EL (cell line): Measurements from ENCODE around the gene MYOZ3.
A peak's percentile ranks its signal among the peaks of the same experiment; 100 is the strongest.

Experiments used
- DNase-seq: peaks from one replicate; pipeline ENCODE4 v3.0.0-alpha.2; 2016

MYOZ3 gene, protein sequence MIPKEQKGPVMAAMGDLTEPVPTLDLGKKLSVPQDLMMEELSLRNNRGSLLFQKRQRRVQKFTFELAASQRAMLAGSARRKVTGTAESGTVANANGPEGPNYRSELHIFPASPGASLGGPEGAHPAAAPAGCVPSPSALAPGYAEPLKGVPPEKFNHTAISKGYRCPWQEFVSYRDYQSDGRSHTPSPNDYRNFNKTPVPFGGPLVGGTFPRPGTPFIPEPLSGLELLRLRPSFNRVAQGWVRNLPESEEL

DNA sequence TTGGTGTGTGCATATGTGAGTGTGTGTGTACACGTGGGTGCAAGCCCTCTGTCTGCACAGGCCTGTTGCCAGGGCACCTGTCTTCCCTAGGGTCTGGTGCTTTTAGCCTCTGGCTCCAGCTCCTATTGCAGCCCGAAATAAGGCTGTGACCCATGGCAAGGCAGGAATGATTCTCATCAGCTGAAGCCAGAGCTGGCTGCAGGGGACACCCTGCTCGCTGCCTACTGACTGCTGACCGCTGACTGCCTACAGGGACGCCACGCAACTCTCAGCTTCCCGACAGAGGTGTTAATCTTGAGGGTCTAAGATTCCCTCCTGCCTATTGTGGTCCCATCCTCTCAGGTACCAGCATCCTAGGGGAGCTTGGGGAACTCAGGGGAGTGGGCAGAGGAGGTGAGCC, at the start of gene MYOZ3:
TSS of gene MYOZ3 (plus strand) at position 166 of the 400 bp plus-strand sequence. CDS start 1,691 bp downstream, outside the sequence.
- no peak for DNase-seq

DNA sequence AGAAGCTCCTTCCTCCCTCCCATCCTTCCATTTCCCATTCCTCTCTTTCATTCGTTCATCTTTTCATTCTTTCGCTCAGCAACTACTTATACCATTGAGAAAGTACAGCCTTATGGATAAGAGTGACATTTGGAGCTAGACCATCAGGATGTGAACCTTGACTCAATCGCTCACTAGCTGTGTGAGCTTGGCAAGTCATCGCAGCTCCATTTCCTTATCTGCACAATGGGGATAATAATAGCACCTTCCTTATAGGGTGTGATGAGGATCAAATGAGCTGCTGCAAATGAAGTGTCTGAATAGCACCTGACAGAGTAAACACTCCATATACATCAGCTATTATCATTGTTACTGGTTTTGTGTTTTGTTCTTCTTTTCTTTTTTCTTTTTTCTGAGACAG, 48.6 kb upstream of the MYOZ3 start:
- DNase-seq: no peak

DNA sequence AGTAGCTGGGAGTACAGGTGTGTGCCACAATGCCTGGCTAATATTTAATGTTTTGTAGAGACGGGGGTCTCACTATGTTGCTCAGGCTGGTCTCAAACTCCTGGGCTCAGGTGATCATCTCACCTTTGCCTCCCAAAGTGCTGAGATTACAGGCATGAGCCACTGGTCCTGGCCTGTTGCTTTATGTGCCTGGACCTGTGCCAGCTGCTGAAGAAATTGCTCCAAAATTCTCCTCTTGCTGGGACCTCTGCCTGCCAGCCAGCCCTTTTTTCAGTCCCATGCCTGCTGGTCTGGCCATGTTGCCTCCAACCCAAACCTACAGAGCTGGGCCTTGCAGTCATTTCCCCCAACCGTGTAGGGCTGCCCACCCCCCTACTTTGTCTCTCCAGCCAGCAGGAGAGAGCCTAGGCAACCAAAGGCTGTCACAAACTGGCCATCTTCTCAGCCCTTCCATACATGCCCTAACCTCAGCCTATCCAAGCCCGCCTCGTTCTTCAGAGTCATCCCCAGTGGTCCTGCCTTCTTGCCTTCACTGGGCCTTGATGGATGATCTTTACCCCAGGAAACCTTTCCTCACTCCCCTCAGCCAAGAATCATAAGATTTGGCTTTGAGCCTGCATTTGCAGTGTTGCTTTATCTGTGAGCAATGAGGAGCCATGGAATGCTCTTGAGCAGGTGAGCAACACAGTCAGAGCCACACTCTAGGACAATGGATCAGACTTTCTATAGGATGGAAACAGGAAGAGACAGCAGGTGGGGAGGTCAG, 48.0 kb upstream of the MYOZ3 start:
- no peak for DNase-seq

DNA sequence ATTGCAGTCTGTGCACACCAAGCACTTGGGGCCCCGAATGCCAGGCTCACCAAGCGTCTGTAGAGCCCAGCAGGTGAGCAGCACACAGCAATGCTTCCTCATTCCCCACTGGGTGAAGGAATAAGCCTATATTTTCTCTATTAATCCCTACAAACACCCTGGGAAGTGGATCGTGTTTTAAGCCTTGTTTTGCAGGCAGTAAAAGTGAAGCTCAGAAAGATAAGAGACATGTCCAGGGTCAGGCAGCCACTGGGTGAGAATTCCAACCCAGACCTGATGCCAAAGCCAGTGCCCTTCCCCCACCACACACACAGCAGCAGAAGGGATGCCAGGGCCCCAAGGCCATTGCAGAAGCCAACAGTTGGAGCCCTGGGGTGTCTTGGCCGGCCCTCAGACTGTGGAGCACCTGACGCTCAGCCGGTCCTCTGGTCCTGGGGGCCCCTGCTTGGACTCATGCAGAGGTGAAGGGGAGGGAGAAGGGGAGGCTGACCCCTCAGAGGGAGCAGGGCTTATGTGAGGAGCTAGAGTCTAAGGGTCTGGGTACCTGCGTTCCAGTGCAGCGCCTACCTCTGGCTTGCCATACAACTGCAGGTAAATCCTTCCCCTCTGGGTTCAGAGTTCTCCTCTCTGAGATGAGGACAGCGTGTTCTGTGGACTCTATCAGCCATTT, 46.9 kb upstream of the MYOZ3 start:
- no peak for DNase-seq

DNA sequence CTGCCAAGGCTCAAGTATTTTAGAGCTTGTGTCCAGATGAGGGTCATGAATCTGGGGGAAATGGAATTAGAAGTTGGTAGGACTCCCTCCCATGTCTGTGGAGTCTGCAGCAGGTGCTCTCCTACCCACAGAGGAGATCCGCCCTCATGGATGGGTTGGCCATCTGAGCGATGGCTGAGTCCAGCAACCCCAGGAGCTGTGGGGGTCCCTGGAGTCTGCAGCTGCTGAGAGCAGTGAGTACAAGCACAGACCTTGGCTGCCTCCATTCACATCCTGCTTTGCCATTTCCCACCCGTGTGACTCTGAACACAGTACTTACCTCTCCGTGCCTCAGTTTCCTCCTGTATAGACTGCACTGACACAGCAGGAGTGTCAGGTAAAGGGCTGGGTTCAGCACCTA, 46.4 kb upstream of the MYOZ3 start:
- no peak for DNase-seq

DNA sequence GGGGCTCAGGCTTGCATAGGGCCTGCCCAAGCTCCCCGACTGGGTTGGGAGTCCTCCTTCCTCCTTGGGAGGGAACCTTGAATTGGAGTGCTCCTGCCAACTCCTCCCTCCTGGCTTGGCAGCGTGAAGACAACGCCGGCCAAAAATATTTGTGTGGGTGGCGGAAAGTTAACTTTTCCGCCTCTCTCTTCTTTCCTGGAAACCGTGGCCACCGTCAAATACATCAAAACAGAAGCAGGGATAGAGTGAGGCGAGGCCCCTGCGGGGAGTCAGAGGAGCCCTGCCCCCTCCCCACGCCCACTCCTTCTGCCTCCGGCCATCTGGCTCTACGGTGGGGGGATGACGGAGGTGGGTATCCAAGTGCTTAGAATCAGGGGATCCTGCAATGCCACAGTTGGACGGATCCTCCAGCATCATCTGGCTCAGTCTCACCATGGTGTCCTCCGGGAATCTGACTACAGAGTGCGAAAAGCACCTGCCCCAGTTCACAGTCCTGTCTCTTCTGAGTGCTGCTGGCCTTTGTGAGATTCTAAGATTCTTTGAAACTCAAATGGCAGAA, 45.8 kb upstream of the MYOZ3 start:
- peak; percentile 41 for DNase-seq

DNA sequence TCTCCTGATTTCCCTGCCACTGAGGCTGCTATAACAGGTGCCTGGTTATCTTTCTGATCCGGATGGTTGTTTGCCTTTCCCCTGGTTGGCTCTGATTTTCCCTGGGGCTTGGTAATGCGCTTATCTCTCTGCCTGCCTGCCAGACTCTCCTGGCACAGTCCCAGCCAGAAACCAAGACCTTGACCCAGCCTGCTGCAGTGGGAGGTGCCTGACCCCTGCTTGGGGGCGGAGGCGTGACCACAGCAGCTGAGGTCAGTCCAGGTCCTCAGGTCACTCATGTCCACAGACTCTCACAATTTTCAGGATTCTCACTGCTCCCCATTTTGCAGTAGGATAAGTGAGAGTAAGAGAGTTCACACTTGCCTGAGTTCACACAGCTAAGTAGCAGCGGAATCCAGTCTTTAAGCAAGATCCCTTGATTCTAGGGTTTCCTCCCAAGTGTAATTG, 45.0 kb upstream of the MYOZ3 start:
- DNase-seq: no peak

DNA sequence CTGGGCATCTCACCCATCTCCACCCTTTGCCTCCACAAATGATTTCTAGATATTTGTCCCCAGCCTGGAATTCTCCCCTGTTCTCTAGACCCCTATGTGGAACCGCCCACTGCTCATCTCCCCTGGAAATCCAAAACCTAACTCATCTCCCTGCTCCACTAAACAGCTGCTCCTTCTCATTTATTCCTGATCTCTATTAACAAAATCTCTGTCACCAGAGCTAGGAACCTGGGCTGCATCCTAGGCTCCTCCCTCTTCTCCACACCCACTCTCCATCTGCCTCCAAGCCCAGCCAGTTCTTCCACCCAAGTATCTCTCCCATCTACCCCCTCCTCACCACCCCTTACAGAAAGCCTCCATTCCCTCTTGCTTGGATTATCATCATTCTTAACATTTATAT, 44.5 kb upstream of the MYOZ3 start:
- DNase-seq: no peak

DNA sequence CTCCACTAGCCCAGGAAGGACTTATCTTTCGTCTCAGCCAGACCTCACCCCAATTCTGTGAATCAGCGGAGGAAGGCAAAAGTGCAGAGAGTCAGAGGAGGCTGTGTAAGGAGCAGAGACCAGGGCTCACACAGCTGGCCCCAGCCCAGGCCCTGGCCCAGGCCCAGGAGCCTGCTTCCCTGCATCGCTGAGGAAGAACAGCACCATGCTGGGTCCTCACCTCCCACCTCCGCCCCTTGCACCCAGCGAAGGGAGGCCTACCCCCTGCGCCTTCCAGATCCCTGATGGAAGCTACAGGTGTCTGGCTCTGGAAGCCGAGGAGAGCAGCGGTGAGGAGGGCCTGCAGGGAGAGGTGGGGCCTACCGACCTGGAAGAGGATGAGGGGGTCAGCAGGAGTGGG, 42.9 kb upstream of the MYOZ3 start:
- DNase-seq: no peak

DNA sequence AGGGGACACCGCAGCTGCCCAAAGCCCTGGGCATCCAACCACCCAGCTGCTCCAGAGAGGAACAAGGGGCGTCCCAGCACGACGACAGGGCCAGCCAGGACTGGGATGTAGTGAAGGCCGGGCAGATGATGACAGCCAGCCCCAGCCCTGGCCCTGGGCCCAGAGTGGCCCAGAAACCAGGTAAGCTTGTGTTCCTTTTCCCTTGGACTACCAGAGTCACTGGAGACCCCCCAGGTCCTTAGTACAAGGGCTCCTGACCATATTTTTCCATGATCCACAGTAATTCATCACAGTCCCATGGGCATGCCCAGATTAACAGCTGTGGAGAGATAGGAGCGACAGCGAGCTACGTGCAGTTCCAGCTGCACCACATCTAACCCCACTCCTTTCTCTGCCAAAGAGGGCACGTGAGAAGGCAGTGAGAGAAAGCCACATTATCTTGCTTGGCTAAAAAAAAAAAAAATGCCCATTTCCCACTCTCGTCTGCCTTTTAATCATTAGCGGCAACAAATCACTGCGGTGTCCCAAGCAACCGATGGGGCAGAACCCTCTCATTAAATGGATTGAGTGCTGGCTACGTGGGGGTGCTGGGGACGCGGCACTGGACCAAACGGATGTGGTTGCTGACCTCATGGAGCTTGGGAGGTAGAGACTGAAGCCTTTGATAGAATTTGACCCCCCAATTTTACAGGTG, 42.3 kb upstream of the MYOZ3 start:
- DNase-seq: no peak

DNA sequence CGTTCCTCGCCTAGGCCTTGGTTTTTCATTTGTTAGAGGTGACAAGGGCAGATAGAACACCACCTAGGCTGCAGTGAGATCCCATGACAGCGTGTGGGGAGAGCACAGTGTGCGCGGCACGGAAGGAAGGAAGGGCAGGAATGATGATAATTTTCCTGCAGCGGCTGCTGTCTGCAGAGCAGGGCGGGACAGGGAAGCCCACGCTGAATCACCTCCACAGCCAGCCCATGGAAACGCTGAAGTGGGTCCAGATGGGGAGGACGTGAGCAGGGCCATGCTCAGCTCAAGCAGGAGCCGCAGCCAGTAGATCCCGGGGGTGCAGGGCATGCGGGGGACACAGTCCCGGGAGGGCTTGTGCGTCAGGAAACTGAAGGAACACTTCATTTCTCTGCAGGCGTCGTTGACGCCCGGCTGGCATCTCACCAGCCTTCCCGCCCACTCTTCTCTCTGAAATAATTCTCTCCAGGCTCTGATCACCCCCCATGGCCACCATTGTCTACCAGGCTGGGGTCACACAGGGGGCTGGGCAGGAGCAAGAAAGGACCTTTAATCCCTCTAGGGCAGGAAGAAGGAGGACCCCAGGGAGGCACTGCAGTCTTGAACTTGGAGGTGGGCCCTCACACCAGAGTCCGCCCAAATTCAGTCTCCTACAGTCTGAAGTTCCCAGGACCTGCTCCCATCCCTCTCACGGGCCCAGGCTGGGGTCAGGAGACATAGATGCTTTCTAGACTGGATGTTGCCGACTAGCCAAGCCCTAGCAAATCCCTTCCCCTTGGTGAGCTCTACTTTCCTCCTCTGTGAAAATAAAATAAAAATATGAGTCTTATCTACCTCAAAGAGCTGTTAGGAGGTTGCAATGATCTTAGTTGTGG, 41.5 kb upstream of the MYOZ3 start:
- peak; percentile 64 for DNase-seq

DNA sequence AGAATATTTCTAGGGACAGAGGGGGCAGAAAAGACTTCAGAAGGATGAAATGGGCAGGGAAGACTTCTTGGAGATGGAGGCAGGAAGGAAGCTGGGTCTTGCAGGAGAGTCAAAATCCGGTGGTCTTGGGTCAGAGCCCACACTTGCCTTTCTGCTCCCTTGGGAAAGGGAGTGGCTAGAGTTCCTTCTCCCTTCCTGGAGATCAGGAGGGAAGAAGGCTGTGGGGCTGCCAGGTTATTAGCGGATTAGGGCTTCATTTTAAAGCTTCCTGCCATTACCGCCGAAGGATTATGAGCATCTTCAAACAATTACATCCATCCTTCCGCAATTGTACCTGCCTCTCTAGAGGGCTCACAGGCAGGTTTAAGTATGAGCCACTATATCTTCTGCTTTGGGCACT, 39.8 kb upstream of the MYOZ3 start:
- no peak for DNase-seq

DNA sequence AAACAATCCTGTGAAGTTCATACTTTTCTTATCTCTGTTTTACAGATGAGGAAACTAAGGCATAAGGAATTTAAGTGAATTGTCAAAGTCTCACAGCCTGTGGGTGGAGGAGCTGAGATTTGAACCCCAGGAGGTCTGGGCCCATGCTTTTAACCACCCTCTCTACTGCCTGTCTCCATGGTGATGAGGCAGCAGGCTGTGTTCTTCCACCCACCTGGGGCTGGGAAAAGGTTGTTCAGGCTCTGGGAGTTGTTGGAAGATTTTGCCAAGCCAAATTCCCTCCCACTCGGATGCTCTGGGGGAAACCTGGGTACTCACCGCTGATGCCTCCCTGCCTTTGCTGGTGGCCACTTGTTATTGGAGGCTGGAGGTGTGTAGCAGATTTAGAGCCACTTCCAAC, 38.9 kb upstream of the MYOZ3 start:
- DNase-seq: no peak

DNA sequence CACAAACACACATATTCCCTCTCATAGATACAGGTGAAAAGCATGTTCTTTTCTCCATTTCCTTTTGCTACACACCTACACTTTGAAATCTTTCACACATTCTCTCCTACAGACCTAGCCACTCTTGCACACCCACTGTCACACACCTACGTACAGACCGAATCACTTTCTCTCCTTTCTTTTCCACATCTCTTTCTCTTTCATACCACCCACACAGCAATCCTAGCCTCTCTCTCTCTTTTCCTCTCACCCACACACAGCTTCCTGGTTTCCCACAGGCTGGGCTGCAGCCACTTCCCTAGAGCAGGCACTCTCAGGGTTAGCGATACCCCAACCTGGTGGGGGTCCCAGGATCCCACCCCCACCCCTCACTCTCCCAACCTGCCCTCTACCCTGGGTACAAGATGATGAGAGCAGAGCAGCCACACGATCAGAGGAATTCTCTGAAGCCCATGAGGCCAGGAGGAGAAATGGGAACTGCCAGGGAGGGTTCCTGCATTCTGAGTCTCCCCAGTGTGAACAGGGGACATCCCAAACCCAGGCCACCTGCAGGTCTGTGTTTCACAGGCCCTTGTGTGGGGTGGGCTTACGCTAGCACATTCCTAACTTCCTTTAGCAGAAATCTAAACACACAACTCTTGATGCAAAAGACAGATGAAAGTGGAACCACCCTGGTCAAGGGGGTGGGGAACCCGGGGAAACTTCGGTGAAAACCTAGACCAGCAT, 37.7 kb upstream of the MYOZ3 start:
- no peak for DNase-seq

DNA sequence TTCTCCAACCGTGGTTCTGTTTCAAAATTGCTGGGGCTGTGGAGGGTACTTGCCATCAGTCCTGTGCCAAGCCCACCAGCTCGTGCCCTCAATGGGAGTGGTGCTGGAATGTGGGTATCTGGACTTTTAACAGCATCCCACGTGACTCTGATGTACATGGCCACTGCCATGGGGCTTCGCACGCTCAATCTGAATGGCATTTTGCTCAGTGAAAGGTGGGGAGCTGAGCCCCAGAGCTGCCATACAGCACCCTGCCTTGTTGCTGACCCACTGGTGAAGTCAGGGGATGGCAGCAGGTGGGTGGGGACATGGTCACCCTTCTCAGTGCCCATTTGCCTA, 37.2 kb upstream of the MYOZ3 start:
- DNase-seq: no peak

DNA sequence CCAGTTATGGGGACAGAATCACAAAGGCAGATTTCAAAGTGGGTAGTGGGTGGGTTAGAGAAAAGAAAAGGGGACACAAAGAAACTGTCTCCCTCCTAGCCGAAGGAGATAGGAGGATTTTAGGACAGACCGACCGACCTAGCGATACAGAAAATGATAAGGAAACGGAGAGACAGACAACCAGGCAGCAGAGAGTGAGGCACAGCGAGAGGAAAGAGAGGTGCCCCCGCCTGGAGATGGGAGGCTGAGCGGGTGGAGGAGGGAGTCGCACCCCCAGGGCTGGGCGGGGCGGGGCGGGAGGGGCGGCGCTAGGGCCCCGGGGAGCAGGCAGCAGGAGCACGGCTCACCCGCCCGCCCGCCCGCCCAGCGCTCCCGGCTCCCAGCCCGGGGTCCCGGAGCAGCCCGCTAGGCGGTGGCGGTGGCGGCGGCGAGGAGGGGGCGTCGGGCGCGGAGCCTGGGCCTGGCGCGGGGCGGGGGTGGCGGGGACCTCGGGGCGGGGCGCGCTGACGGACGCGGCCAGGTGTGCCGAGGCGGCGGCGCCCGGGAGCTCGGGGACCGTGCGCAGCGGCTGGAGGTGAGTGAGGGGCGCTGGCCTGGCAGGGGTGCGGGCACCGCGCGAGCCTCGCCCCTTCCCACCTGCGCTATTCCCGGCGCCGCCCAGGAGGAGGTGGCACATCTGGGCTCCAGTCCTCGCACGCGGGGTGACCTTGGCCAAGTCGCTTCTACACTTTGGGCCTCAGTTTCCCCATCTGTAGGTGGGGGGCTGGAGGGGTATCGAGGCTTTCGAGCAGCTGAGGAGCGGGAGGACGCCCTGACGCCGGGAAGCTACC, 36.5 kb upstream of the MYOZ3 start:
- DNase-seq: peak; percentile 43

DNA sequence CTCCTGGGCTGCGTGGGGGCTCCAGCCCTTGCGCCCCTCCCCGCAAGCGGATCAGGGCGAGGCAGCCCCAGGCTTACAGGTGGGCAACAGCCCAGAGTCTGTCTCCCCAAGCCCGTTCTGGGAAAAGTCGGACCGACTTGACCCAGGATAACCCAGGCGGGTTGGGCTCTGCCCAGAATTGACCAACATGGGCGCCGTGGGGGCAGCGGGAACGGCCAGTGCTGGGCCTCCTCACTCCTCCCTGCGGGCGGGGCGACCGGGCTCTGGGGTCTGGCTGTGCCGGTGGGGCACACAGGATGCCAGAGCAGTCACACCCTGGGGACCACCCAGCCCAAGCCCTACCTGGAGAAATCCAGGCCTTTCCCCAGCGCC, 35.9 kb upstream of the MYOZ3 start:
- DNase-seq: no peak

DNA sequence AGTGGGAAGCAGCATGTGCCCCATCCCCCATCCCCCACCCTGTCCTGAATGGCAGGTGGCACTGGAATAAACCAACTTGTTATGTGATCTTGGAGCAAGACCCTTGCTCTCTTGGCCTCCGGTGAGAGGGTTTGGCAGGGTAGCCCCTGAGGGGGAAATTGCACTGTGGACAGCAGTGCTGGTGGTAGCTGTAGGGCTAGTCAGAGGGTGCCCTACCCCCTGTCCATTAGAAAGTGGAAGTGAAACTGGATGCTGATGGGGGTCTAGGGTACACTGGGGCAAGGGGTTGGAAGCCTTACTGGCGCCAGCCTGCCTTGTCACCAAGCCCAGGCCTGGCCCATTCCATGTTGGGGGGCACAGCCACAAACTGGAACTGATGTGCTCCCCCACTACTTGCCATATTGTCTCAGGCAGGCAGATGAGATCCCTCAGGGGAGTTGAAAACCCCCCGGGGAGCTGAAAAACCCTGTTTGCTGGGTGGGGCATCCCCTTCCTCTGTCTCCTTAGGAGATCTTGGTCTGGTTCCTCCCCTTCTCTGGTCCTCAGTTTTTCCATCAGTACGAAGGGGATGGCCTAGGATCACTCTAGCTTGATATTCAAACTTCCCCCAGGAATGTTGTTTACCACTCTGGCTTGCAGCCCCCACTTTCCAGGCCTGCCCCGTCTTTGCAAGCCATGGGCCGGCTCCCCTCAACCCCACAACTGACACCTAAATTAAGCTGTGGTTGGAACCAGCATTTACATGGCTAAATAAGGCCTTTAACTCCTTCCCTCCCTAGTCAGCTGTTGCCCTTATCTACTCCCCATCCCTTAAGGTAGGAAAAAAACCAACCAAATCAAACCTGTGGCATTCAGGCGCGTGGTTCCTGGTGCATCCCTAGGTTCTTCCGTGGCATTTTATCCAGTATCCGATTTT, 35.0 kb upstream of the MYOZ3 start:
- DNase-seq: no peak

DNA sequence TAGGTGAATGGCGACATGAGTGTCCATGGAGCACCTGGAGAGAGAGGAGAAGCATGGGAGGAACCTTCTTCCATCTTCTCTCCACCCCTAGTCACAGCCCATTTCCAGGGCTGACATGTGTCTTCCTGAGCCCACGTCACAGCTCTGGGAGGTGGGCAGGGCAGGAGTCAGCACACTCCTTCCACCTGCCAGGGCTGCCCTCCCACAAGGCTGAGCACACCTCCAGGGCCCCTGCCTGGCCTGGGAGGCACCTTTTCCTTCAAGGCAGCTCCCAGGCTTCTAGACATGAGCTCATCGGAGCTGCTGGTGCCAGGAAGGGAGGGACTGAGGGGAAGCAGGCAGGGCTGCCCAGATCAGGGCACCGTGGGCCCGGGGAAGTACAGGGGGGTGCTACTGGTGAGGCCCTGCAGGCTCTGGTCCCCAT, 34.2 kb upstream of the MYOZ3 start:
- no peak for DNase-seq
